HuH-7.5 (cell line): Measurements from ENCODE around the gene RASIP1.
"Not testable (repeated sequence)": the region's sequence is repeated elsewhere in the genome, so short reads cannot be mapped to it uniquely, and the experiment has no call there.

Experiments
- DNase-seq: peaks from one replicate; pipeline ENCODE4 v3.0.0; 2011; ENCODE audit warnings: low spot score

RASIP1 gene

GRCh38 chr19:48740164-48740972 is at the start of gene RASIP1:
TSS of gene RASIP1 (minus strand) at chr19:48740610. CDS start at chr19:48740282, 328 bp downstream.
- DNase-seq = no peak

DNA sequence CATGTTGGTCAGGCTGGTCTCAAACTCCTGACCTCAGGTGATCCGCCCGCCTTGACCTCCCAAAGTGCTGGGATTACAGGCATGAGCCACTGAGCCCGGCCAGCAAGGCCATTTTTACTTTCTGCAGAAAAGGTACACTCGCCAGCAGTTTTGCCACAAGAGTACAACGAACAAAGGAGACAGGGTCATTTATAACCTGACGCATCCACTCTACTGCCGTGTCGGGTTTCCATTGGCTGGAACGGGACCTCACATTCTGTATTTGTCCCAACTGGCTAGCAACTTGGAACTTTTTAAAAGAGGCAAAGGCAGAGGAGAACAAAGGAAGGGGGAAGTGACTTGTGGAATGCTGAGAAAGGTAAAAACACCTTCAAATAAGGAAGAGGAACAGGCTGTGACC is 46.9 kb upstream of the RASIP1 start:
- not testable (repeated sequence) for DNase-seq

GRCh38 chr19:48786422-48786821 is 46.0 kb upstream of the RASIP1 start:
- not testable (repeated sequence) for DNase-seq

GRCh38 chr19:48784527-48784926 is 44.1 kb upstream of the RASIP1 start:
- no peak for DNase-seq

DNA sequence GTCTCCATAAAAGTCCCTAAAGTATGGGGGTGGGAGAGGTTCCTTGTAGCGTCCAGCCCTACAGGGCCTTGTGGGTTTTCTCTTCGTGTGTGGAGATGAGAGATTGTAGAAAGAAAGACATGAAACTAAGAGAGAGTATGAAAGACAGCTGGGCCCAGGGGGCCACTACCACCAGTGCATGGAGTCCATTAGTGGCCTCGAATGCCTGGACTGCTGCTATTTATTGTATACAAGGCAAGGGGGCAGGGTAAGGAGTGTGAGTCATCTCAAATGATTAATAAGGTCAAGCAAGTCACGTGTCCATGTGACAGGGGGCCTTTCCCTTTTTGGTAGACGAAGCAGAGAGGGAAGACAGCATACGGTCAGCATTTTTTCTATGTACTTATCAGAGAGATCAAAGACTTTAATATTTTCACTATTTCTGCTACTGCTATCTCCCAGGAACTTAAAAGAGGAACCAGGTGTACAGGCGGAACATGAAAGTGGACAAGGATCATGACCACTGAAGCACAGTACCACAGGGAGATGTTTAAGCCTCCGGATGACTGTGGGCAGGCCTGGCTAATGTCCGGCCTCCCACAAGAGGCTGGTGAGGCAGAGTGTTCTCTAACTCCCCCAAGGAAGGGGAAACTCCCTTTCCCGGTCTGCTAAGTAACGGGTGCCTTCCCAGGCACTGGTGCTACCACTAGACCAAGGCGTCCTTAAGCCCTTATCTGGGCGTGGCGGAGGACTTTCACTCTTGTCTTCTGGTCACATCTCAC is 40.4 kb upstream of the RASIP1 start:
- no peak for DNase-seq

DNA sequence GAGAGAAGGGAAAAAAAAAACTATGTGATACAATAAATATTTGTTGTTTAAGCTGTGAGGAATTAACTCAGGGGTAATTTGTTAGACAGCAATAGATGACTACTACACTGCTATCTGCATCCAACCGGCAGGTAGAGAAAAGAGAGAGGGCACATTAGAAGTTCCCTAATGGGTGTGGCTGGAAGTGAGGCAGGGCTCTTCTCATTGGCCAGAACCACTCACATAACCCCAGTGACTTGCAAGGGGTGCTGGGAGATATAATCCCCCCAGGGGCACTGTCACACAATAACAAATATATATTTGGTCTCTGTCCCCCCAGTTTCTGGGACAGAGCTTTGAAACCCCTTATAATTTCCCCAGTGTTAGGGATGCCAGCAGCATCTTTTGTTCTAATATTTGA is 39.2 kb upstream of the RASIP1 start:
- DNase-seq = no peak

- DNase-seq = no peak
Observed at GRCh38 chr19:48777720-48778119, 37.3 kb upstream of the RASIP1 start.

DNA sequence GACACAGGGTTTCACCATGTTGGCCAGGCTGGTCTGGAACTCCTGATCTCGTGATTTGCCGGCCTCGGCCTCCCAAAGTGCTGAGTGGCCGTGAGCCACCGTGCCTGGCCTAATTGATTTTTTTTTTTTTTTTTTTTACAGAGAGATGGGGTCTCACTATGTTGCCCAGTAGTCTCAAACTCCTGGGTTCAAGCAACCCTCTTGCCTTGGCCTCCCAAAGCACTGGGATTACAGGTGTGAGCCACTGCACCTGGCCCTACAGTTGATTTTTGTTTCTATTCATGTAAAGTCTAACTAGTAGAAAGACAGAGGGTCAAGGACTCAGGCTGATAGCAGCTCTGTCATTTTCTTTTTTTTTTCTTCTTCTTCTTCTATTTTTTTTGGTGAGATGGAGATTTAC is 36.7 kb upstream of the RASIP1 start:
- DNase-seq = no peak

- DNase-seq = no peak
Observed at GRCh38 chr19:48772503-48772953, 32.1 kb upstream of the RASIP1 start.

- DNase-seq = no peak
Observed at GRCh38 chr19:48770734-48771472, 30.5 kb upstream of the RASIP1 start.

GRCh38 chr19:48770266-48770665 is 29.9 kb upstream of the RASIP1 start:
- no peak for DNase-seq

- DNase-seq = no peak
Observed at GRCh38 chr19:48768994-48769713, 28.7 kb upstream of the RASIP1 start.

GRCh38 chr19:48768171-48768753 is 27.9 kb upstream of the RASIP1 start:
- DNase-seq = not testable (repeated sequence)

GRCh38 chr19:48765816-48766215 is 25.4 kb upstream of the RASIP1 start:
- DNase-seq = not testable (repeated sequence)

GRCh38 chr19:48760504-48761205 is 20.2 kb upstream of the RASIP1 start:
- peak; percentile 22 for DNase-seq

DNA sequence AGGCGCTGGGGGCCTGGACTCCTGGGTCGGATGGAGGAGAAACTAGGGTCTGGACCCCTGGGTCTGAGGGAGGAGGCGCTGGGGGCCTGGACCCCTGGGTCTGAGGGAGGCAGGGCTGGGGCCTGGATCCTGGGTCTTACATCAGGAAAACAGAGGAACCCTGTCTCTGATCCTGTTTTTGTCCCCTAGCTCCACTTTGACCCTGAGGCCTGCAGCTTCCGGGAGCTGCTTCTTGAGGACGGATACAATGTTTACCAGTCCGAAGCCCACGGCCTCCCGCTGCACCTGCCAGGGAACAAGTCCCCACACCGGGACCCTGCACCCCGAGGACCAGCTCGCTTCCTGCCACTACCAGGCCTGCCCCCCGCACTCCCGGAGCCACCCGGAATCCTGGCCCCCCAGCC is 17.3 kb upstream of the RASIP1 start:
- peak; percentile 4 for DNase-seq

DNA sequence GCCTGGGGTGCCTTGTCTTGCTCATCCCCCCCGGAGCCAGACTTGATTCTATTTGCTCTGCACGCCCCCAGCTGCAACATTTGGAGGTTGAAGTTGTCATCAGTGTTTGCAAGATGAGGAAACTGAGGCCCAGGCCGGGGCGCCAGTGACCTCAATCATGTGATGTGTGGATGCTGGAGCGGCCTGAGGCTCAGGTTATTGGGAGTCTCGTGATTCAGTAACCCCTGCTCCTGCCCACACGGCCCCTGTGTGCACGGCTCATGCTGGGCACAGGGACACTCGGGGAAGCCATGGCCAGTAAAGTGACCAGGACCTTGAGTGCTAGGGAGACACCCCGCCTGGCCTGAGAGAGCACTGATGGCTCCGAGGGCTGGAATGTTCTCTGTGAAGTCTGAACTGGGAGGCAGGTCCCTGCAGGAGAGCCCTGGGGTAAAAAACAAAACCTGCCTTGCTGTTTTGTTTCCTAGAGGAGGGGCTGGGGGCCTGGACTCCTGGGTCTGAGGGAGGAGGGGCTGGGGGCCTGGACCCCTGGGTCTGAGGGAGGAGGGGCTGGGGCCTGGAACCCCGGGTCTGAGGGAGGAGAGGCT is 16.8 kb upstream of the RASIP1 start:
- peak; percentile 10 for DNase-seq

DNA sequence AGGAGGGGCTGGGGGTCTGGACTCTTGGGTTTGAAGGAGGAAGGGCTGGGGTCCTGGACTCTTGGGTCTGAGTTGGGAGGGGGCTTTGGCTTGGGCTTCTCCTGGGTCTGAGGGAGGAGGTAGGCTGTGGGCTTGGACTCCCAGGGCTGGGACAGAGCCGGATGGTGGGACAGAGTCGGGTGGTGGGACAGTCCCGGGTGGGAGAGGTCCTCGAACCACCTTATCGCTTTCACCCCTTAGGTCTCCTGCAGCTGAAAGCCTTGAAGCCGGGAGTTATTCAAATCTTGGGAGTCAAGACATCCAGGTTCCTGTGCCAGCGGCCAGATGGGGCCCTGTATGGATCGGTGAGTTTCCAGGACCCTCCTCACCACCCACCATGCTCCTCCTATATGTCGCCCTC is 16.3 kb upstream of the RASIP1 start:
- peak; percentile 10 for DNase-seq

- DNase-seq = no peak
Observed at GRCh38 chr19:48756212-48756611, 15.8 kb upstream of the RASIP1 start.

DNA sequence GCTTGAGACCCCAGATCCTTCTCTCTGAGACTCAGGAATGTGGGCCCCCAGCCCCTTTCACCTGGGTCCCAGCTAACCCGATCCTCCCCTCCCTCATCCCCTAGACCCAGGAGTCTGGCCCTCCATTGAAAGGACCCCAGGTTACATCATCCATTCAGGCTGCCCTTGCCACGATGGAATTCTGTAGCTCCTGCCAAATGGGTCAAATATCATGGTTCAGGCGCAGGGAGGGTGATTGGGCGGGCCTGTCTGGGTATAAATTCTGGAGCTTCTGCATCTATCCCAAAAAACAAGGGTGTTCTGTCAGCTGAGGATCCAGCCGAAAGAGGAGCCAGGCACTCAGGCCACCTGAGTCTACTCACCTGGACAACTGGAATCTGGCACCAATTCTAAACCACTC is 15.4 kb upstream of the RASIP1 start:
- DNase-seq = no peak
